ENCODE data around the gene AMPD2.
"Not testable (repeated sequence)": the region's sequence is repeated elsewhere in the genome, so short reads cannot be mapped to it uniquely, and the experiment has no call there.

AMPD2 gene

DNA sequence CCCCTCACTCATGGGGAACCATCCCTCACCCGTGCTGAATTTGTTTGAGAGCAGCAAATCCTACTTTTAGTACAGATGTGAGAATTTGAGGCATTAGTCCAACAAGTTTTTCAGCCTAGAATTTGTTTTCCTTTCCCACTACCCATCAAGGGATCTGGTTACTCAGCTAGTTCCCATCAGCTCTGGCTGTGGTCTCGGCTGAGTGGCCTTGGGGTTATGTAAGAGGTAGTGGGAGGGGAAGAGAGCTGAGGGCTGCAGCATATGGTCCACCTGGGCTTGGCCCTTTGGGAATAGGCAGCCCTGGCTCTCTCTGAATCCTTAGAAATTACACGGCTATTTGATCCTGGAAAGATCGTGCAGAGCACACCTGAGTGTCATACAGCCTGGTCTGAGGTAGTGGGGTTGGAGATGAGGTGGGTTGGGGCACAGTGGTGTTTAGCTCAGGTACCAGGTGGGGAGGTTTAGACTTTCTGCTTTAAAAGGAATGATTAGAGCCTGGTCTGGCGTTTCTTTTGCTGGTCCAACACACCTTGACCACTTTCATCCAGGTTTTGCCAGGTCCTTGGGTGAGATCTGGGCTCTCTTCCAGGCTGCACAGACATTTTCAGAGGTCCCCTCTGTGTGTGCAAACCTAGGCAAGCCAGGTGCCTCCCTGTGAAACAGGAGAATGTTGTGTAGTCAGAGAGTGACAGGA lies 40.5 kb downstream of the AMPD2 start:
- Histone ChIP-seq H2BK5ac (ENCODE audit: low read depth, low read length, poor library complexity) (no peak overlapping the region), H4K8ac (ENCODE audit: low read depth, low read length) (no peak overlapping the region), H3K79me2 (ENCODE audit: control insufficient read depth, insufficient read depth, low read length, poor library complexity) (no peaks in the 10 kb centered on the region), H3K4me3 (ENCODE audit: low read depth, low read length) (no peak overlapping the region), H3K4me1 (ENCODE audit: control insufficient read depth in 1 of 2, insufficient read depth in 2 of 2, low read length in 2 of 2) (peaks cover 3 to 5% of the 10 kb centered on the region in 2 experiments), H3K9me3 (ENCODE audit: insufficient read depth, low read depth, low read length) (no peaks in the 10 kb centered on the region), H4K12ac (ENCODE audit: low read depth, low read length) (no peak overlapping the region), H3K79me1 (ENCODE audit: low read length) (peaks cover 6% of the 10 kb centered on the region), H3K27me3 (ENCODE audit: insufficient read depth, low read length) (no peaks in the 10 kb centered on the region), H3K27ac (ENCODE audit: low read depth, low read length) (no peak overlapping the region), H3K9ac (ENCODE audit: low read length) (no peak overlapping the region), H2BK120ac (ENCODE audit: insufficient read depth, low read length, poor library complexity) (no peak overlapping the region), H4K91ac (ENCODE audit: low read depth, low read length) (no peak overlapping the region), H3K36me3 (ENCODE audit: control insufficient read depth in 1 of 2, insufficient read depth in 2 of 2, low read length in 2 of 2) (no peaks in the 10 kb centered on the region), H2AFZ (ENCODE audit: insufficient read depth, low read length, poor library complexity) (no peak overlapping the region), H2BK12ac (ENCODE audit: low read length) (no peak overlapping the region), H2AK5ac (ENCODE audit: low read length) (no peak overlapping the region), H3K23ac (ENCODE audit: low read length) (no peak overlapping the region), H3K14ac (ENCODE audit: low read length) (no peak overlapping the region), H3K4me2 (ENCODE audit: low read length) (no peak overlapping the region), H3K18ac (ENCODE audit: low read length) (no peak overlapping the region), H3K4ac (ENCODE audit: low read depth, low read length) (no peak overlapping the region)
- DNase-seq = no peak
- no CpG with 5 or more reads among the region's 5 CpGs for WGBS (ENCODE audit: extremely low coverage, insufficient coverage, insufficient read length)

DNA sequence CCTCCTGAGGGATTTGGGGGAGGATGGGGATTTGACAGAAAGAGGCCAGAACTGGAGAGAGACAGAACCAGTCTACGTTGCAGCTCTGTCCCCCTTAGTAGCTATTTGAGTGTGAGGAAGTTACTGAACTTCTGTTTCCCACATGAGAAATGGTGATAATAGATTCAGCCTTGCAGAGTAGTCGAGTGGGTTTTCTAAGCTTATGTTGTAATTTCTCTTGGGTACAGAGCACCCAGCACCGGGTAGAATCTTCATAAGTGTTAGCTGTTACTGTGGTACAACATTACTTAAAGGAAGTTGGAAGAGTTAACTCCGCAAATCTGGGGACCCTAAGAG lies 41.0 kb downstream of the AMPD2 start:
- H3K23ac ChIP-seq (ENCODE audit: low read length); H2BK12ac ChIP-seq (ENCODE audit: low read length); H3K4ac ChIP-seq (ENCODE audit: low read depth, low read length); DNase-seq; H3K18ac ChIP-seq (ENCODE audit: low read length); H3K9me3 ChIP-seq (ENCODE audit: insufficient read depth, low read depth, low read length); H3K36me3 ChIP-seq (ENCODE audit: control insufficient read depth in 1 of 2, insufficient read depth in 2 of 2, low read length in 2 of 2); H3K14ac ChIP-seq (ENCODE audit: low read length); H3K4me2 ChIP-seq (ENCODE audit: low read length); H3K9ac ChIP-seq (ENCODE audit: low read length); H3K4me1 ChIP-seq (ENCODE audit: control insufficient read depth in 1 of 2, insufficient read depth in 2 of 2, low read length in 2 of 2); H3K27ac ChIP-seq (ENCODE audit: low read depth, low read length); H3K27me3 ChIP-seq (ENCODE audit: insufficient read depth, low read length); H2BK5ac ChIP-seq (ENCODE audit: low read depth, low read length, poor library complexity); H2BK120ac ChIP-seq (ENCODE audit: insufficient read depth, low read length, poor library complexity); H3K4me3 ChIP-seq (ENCODE audit: low read depth, low read length); H4K12ac ChIP-seq (ENCODE audit: low read depth, low read length); H2AFZ ChIP-seq (ENCODE audit: insufficient read depth, low read length, poor library complexity); H2AK5ac ChIP-seq (ENCODE audit: low read length); H3K79me2 ChIP-seq (ENCODE audit: control insufficient read depth, insufficient read depth, low read length, poor library complexity); H4K8ac ChIP-seq (ENCODE audit: low read depth, low read length); H4K91ac ChIP-seq (ENCODE audit: low read depth, low read length); H3K79me1 ChIP-seq (ENCODE audit: low read length): not testable (repeated sequence)
- no CpG with 5 or more reads among the region's 4 CpGs for WGBS (ENCODE audit: extremely low coverage, insufficient coverage, insufficient read length)

GRCh38 chr1:109661391-109661790 lies 41.8 kb downstream of the AMPD2 start:
- Histone ChIP-seq H3K79me1 (ENCODE audit: low read length) (no peaks in the 10 kb centered on the region), H2BK5ac (ENCODE audit: low read depth, low read length, poor library complexity) (no peak overlapping the region), H2AK5ac (ENCODE audit: low read length) (no peak overlapping the region), H3K4me3 (ENCODE audit: low read depth, low read length) (no peak overlapping the region), H3K4me2 (ENCODE audit: low read length) (no peak overlapping the region), H4K91ac (ENCODE audit: low read depth, low read length) (no peak overlapping the region), H3K9ac (ENCODE audit: low read length) (no peak overlapping the region), H4K12ac (ENCODE audit: low read depth, low read length) (no peak overlapping the region), H3K18ac (ENCODE audit: low read length) (no peak overlapping the region), H3K36me3 (ENCODE audit: control insufficient read depth in 1 of 2, insufficient read depth in 2 of 2, low read length in 2 of 2) (no peaks in the 10 kb centered on the region), H4K8ac (ENCODE audit: low read depth, low read length) (no peak overlapping the region), H3K14ac (ENCODE audit: low read length) (no peak overlapping the region), H3K9me3 (ENCODE audit: insufficient read depth, low read depth, low read length) (no peaks in the 10 kb centered on the region), H3K79me2 (ENCODE audit: control insufficient read depth, insufficient read depth, low read length, poor library complexity) (no peaks in the 10 kb centered on the region), H3K23ac (ENCODE audit: low read length) (no peak overlapping the region), H2AFZ (ENCODE audit: insufficient read depth, low read length, poor library complexity) (no peak overlapping the region), H3K27ac (ENCODE audit: low read depth, low read length) (no peak overlapping the region), H3K27me3 (ENCODE audit: insufficient read depth, low read length) (no peaks in the 10 kb centered on the region), H2BK12ac (ENCODE audit: low read length) (no peak overlapping the region), H3K4ac (ENCODE audit: low read depth, low read length) (no peak overlapping the region), H3K4me1 (ENCODE audit: control insufficient read depth in 1 of 2, insufficient read depth in 2 of 2, low read length in 2 of 2) (no peaks in the 10 kb centered on the region), H2BK120ac (ENCODE audit: insufficient read depth, low read length, poor library complexity) (no peak overlapping the region)
- DNase-seq = no peak
- no CpG with 5 or more reads among the region's 2 CpGs for whole genome bisulfite sequencing (ENCODE audit: extremely low coverage, insufficient coverage, insufficient read length)

GRCh38 chr1:109664671-109665070 lies 45.0 kb downstream of the AMPD2 start:
- Histone ChIP-seq H3K14ac (ENCODE audit: low read length) (no peak overlapping the region), H4K8ac (ENCODE audit: low read depth, low read length) (no peak overlapping the region), H2BK5ac (ENCODE audit: low read depth, low read length, poor library complexity) (no peak overlapping the region), H3K4ac (ENCODE audit: low read depth, low read length) (no peak overlapping the region), H3K4me3 (ENCODE audit: low read depth, low read length) (no peak overlapping the region), H4K91ac (ENCODE audit: low read depth, low read length) (no peak overlapping the region), H3K27ac (ENCODE audit: low read depth, low read length) (no peak overlapping the region), H2AFZ (ENCODE audit: insufficient read depth, low read length, poor library complexity) (no peak overlapping the region), H2BK120ac (ENCODE audit: insufficient read depth, low read length, poor library complexity) (no peak overlapping the region), H3K27me3 (ENCODE audit: insufficient read depth, low read length) (no peaks in the 10 kb centered on the region), H3K18ac (ENCODE audit: low read length) (no peak overlapping the region), H2AK5ac (ENCODE audit: low read length) (no peak overlapping the region), H3K23ac (ENCODE audit: low read length) (no peak overlapping the region), H2BK12ac (ENCODE audit: low read length) (no peak overlapping the region), H3K9ac (ENCODE audit: low read length) (no peak overlapping the region), H3K36me3 (ENCODE audit: control insufficient read depth in 1 of 2, insufficient read depth in 2 of 2, low read length in 2 of 2) (no peaks in the 10 kb centered on the region), H4K12ac (ENCODE audit: low read depth, low read length) (no peak overlapping the region), H3K4me2 (ENCODE audit: low read length) (no peak overlapping the region), H3K79me1 (ENCODE audit: low read length) (no peaks in the 10 kb centered on the region), H3K9me3 (ENCODE audit: insufficient read depth, low read depth, low read length) (no peaks in the 10 kb centered on the region), H3K79me2 (ENCODE audit: control insufficient read depth, insufficient read depth, low read length, poor library complexity) (no peaks in the 10 kb centered on the region), H3K4me1 (ENCODE audit: control insufficient read depth in 1 of 2, insufficient read depth in 2 of 2, low read length in 2 of 2) (peaks cover 0 to 3% of the 10 kb centered on the region in 2 experiments)
- DNase-seq = no peak
- no CpG with 5 or more reads among the region's 1 CpG for WGBS (ENCODE audit: extremely low coverage, insufficient coverage, insufficient read length)
